ENCODE data around the gene PLXNA1. TPM values are rescaled to one million over a fixed set of nuclear protein-coding genes. Genes with fewer than 3 reads are reported as not detected.

The PLXNA1 gene
- total and polyA plus RNA-seq, 12 donors, result 14.3 to 29.7 (median 24.1) TPM

GRCh38 chr3:126959921-126960603 is 22.9 kb upstream of the PLXNA1 start:
- TF ChIP-seq CTCF (IDR thresholded peaks at IDR 0.05), result peak in 2 of 9 donors; percentile 7 to 12
- Histone ChIP-seq H3K9me3 (no peaks in the 10 kb centered on the region), H3K36me3 (no peaks in the 10 kb centered on the region), H3K27ac (peak overlapping the region in 5 of 10 donors; percentile 36 to 77 (median 68)), H3K4me3 (no peak overlapping the region), H3K27me3 (no peaks in the 10 kb centered on the region), H3K4me1 (peaks cover 11 to 26% (median 24%) of the 10 kb centered on the region in 9 donors)
- intact Hi-C loops (cut with DNase I), result no loop called here
- DNase-seq, result no peak
- no peak for ATAC-seq
- 79 to 83% methylated on average over 17 of the region's 17 CpGs for WGBS, 2 donors

GRCh38 chr3:126960604-126960995 is 22.3 kb upstream of the PLXNA1 start:
- no peaks in the 10 kb centered on the region for H3K9me3 ChIP-seq
- intact Hi-C loops (cut with DNase I), result no loop called here
- peak; percentile 40 to 87 (median 70) for ATAC-seq
- no peaks in the 10 kb centered on the region for H3K27me3 ChIP-seq
- H3K27ac ChIP-seq, result peak overlapping the region; percentile 22 to 77 (median 58)
- no peak overlapping the region for H3K4me3 ChIP-seq
- no peaks in the 10 kb centered on the region for H3K36me3 ChIP-seq
- DNase-seq, result peak; percentile 43 to 55
- peaks cover 11 to 26% (median 24%) of the 10 kb centered on the region in 9 donors for H3K4me1 ChIP-seq
- WGBS, 2 donors, result 69% methylated on average over 17 of the region's 17 CpGs
- no peak for TF ChIP-seq CTCF (IDR thresholded peaks at IDR 0.05)

- ATAC-seq, result peak; percentile 79 to 92 (median 85)
Observed at GRCh38 chr3:126961191-126961790, 21.6 kb upstream of the PLXNA1 start.

More at GRCh38 chr3:126961191-126961790, 21.6 kb upstream of the PLXNA1 start:
- Histone ChIP-seq H3K27me3 (no peaks in the 10 kb centered on the region), H3K36me3 (no peaks in the 10 kb centered on the region), H3K9me3 (no peaks in the 10 kb centered on the region), H3K4me3 (no peak overlapping the region), H3K27ac (peak overlapping the region; percentile 22 to 77 (median 59)), H3K4me1 (peaks cover 11 to 26% (median 24%) of the 10 kb centered on the region in 9 donors)
- 57 to 59% methylated on average over 8 of the region's 8 CpGs for WGBS, 2 donors
- DNase-seq, result peak; percentile 76 to 77
- no peak for TF ChIP-seq CTCF (IDR thresholded peaks at IDR 0.05)
- intact Hi-C loops (cut with DNase I), result no loop called here

All from heart right ventricle (tissue), 16 donors.